ENCODE data around the gene LRR1.

The LRR1 gene

DNA sequence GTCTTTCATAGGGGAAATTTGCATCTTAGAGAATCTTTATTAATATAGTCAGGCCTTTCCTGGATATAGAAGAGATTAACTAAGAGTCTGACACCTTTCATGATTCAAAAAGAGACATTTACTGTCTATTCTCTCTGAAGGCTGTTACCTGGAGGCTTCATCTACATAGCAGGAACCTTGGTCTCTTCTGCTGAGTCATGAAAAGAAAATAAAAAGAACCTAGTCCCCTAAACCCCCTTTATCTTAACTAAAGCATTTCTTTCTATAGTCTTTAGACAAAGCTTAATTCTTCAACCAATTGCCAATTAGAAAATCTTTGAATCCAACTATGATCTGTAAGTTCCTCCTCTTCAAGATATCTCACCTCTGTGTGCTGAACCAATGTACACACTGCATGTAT is 45.6 kb upstream of the LRR1 start (continued):
- TF ChIP-seq, protein P1, sequence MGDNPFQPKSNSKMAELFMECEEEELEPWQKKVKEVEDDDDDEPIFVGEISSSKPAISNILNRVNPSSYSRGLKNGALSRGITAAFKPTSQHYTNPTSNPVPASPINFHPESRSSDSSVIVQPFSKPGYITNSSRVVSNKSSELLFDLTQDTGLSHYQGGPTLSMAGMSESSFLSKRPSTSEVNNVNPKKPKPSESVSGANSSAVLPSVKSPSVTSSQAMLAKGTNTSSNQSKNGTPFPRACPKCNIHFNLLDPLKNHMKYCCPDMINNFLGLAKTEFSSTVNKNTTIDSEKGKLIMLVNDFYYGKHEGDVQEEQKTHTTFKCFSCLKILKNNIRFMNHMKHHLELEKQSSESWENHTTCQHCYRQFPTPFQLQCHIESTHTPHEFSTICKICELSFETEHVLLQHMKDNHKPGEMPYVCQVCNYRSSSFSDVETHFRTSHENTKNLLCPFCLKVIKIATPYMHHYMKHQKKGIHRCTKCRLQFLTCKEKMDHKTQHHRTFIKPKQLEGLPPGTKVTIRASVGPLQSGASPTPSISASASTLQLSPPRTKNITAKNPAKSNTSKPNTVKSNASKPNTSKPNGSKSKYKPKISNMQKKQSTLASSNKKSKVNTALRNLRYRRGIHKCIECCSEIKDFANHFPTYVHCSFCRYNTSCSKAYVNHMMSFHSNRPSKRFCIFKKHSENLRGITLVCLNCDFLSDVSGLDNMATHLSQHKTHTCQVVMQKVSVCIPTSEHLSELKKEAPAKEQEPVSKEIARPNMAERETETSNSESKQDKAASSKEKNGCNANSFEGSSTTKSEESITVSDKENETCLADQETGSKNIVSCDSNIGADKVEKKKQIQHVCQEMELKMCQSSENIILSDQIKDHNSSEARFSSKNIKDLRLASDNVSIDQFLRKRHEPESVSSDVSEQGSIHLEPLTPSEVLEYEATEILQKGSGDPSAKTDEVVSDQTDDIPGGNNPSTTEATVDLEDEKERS (tag by site-specific recombination; IDR thresholded peaks at IDR 0.05), result no peak
- TF ChIP-seq MZF1 (tag by site-specific recombination; IDR thresholded peaks at IDR 0.05; ENCODE audit: borderline replicate concordance) (no peak), SP7 (tag by site-specific recombination; IDR thresholded peaks at IDR 0.05) (no peak), ZNF132 (tag by site-specific recombination; IDR thresholded peaks at IDR 0.05; ENCODE audit: borderline replicate concordance) (no peak), ZNF292 (tag by site-specific recombination; IDR thresholded peaks at IDR 0.05; ENCODE audit: borderline replicate concordance, low read depth) (no peak), ZNF248 (tag by site-specific recombination; IDR thresholded peaks at IDR 0.05) (no peak), ZNF114 (tag by site-specific recombination; IDR thresholded peaks at IDR 0.05) (no peak), KLF10 (tag by site-specific recombination; IDR thresholded peaks at IDR 0.05) (no peak), HOXD13 (CRISPR knock-in tag; IDR thresholded peaks at IDR 0.05; ENCODE audit: borderline replicate concordance) (no peak), ZNF664 (tag by site-specific recombination; IDR thresholded peaks at IDR 0.05) (no peak), ZNF558 (tag by site-specific recombination; IDR thresholded peaks at IDR 0.05) (no peak)
- TF ChIP-seq, protein P2, sequence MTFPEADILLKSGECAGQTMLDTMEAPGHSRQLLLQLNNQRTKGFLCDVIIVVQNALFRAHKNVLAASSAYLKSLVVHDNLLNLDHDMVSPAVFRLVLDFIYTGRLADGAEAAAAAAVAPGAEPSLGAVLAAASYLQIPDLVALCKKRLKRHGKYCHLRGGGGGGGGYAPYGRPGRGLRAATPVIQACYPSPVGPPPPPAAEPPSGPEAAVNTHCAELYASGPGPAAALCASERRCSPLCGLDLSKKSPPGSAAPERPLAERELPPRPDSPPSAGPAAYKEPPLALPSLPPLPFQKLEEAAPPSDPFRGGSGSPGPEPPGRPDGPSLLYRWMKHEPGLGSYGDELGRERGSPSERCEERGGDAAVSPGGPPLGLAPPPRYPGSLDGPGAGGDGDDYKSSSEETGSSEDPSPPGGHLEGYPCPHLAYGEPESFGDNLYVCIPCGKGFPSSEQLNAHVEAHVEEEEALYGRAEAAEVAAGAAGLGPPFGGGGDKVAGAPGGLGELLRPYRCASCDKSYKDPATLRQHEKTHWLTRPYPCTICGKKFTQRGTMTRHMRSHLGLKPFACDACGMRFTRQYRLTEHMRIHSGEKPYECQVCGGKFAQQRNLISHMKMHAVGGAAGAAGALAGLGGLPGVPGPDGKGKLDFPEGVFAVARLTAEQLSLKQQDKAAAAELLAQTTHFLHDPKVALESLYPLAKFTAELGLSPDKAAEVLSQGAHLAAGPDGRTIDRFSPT (tag by site-specific recombination; IDR thresholded peaks at IDR 0.05), result no peak

DNA sequence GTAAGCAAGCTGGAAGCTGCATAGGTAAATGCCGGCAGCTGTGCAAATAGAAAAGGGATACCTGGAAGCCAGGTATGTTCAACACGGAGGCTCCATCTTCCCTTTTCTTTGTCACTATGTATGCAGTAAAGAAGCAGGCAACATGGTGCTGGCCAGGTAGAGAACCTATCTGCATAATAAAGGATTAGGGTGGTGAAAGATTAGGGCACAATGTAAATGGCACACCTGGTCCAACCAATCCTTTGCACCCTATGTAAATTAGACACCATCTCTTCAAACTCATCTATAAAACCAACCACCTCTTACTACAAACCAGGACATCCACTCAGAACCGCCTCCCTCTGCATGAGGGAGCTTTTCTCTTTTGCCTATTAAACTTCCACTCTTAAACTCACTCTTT is 44.8 kb upstream of the LRR1 start:
- no peaks in the 10 kb centered on the region for H3K4me1 ChIP-seq (ENCODE audit: control insufficient read depth, insufficient read depth, low read length)
- no peaks in the 10 kb centered on the region for H3K36me3 ChIP-seq (ENCODE audit: control insufficient read depth in 2 of 2, insufficient read depth in 1 of 2, low read length in 2 of 2)
- CTCF ChIA-PET, result interaction anchor here (0.7 to 7.1 kb wide), 6 partner anchors 16 to 211 kb away, joined by 3 to 71 read pairs (median 6); no protein-coding TSS in a partner anchor
- POLR2A ChIA-PET, result no interaction called here
- no peak for TF ChIP-seq ZNF266 (tag by site-specific recombination; IDR thresholded peaks at IDR 0.05; ENCODE audit: low read depth)
- TF ChIP-seq KLF10 (tag by site-specific recombination; IDR thresholded peaks at IDR 0.05), result no peak
- TF ChIP-seq ZNF555 (tag by site-specific recombination; conservative IDR thresholded peaks at IDR 0.05), result no peak
- TF ChIP-seq, protein P3, sequence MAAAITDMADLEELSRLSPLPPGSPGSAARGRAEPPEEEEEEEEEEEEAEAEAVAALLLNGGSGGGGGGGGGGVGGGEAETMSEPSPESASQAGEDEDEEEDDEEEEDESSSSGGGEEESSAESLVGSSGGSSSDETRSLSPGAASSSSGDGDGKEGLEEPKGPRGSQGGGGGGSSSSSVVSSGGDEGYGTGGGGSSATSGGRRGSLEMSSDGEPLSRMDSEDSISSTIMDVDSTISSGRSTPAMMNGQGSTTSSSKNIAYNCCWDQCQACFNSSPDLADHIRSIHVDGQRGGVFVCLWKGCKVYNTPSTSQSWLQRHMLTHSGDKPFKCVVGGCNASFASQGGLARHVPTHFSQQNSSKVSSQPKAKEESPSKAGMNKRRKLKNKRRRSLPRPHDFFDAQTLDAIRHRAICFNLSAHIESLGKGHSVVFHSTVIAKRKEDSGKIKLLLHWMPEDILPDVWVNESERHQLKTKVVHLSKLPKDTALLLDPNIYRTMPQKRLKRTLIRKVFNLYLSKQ (tag by site-specific recombination; IDR thresholded peaks at IDR 0.05; ENCODE audit: borderline replicate concordance), result no peak
- no peak for TF ChIP-seq ZNF670 (tag by site-specific recombination; IDR thresholded peaks at IDR 0.05; ENCODE audit: low read depth)
- TF ChIP-seq, protein P2 (tag by site-specific recombination; IDR thresholded peaks at IDR 0.05), result no peak
- TF ChIP-seq ZNF423 (tag by site-specific recombination; IDR thresholded peaks at IDR 0.05), result no peak
- no peak for TF ChIP-seq ZNF175 (tag by site-specific recombination; IDR thresholded peaks at IDR 0.05)
- no peak for TF ChIP-seq ZNF654 (tag by site-specific recombination; IDR thresholded peaks at IDR 0.05; ENCODE audit: low read depth)
- TF ChIP-seq, protein P1 (tag by site-specific recombination; IDR thresholded peaks at IDR 0.05), result no peak
- TF ChIP-seq ZNF776 (tag by site-specific recombination; IDR thresholded peaks at IDR 0.05; ENCODE audit: borderline replicate concordance), result no peak
- no peak for TF ChIP-seq SCRT2 (tag by site-specific recombination; IDR thresholded peaks at IDR 0.05)
- no peak for TF ChIP-seq PRDM1 (tag by site-specific recombination; IDR thresholded peaks at IDR 0.05)
- TF ChIP-seq ZSCAN16 (tag by site-specific recombination; IDR thresholded peaks at IDR 0.05), result no peak
- TF ChIP-seq ZNF473 (tag by site-specific recombination; IDR thresholded peaks at IDR 0.05), result no peak
- TF ChIP-seq ZNF146 (tag by site-specific recombination; IDR thresholded peaks at IDR 0.05), result no peak
- no peak for TF ChIP-seq ZNF221 (tag by site-specific recombination; IDR thresholded peaks at IDR 0.05; ENCODE audit: borderline replicate concordance)
- H3K4me3 ChIP-seq (ENCODE audit: low read depth, low read length), result no peak overlapping the region
- H3K9me3 ChIP-seq (ENCODE audit: control insufficient read depth, insufficient read depth, low read depth, low read length), result no peaks in the 10 kb centered on the region
- H3K27ac ChIP-seq (ENCODE audit: extremely low read depth, low read depth, low read length), result no peak overlapping the region

Measured in HEK293 (cell line).